Heart left ventricle (tissue), 16 donors: ENCODE measurements around the gene NT5E. TPM values are rescaled to one million over a fixed set of nuclear protein-coding genes. Genes with fewer than 3 reads are reported as not detected.

Experiments
- ATAC-seq, 4 donors: fragments of 200-7000 bp; cut with Tn5 transposase; one replicate each; pipeline ENCODE4 v1.9.1; 2020 to 2022; ENCODE audit warnings: moderate library complexity in 4 of 4, mild to moderate bottlenecking in 3 of 4, moderate number of reproducible peaks in 1 of 4
- DNase-seq, 5 donors: peaks; one replicate each; pipeline ENCODE4 v3.0.0-alpha.2; 2020
- H3K27ac ChIP-seq, 12 donors: fragments of 200-600 bp; sonication (generic) in 4 of 12; one replicate each; pipeline versions ENCODE4 v1.5.0 to v1.8.0; 2016 to 2022; ENCODE audit warnings: mild to moderate bottlenecking in 2 of 12
- H3K27me3 ChIP-seq, 9 donors: fragments of 200-600 bp; sonication (generic) in 2 of 9; one replicate each; pipeline versions ENCODE4 v1.5.1 to v1.8.0; 2016 to 2022; ENCODE audit warnings: mild to moderate bottlenecking in 3 of 9
- H3K36me3 ChIP-seq, 9 donors: fragments of 200-600 bp; sonication (generic) in 2 of 9; one replicate each; pipeline versions ENCODE4 v1.5.0 to v1.8.0; 2018 to 2022; ENCODE audit warnings: mild to moderate bottlenecking in 2 of 9
- H3K4me1 ChIP-seq, 12 donors: fragments of 200-600 bp; sonication (generic) in 4 of 12; one replicate each; pipeline versions ENCODE4 v1.5.0 to v1.8.0; 2016 to 2022; ENCODE audit warnings: mild to moderate bottlenecking in 3 of 12
- H3K4me3 ChIP-seq, 12 donors: fragments of 200-600 bp; sonication (generic) in 4 of 12; one replicate each; pipeline versions ENCODE4 v1.5.0 to v1.8.0; 2017 to 2022; ENCODE audit warnings: mild to moderate bottlenecking in 9 of 12, moderate library complexity in 4 of 12
- H3K9me3 ChIP-seq, 12 donors: fragments of 200-600 bp; sonication (generic) in 4 of 12; one replicate each; pipeline versions ENCODE4 v1.5.0 to v1.8.0; 2016 to 2022; ENCODE audit warnings: mild to moderate bottlenecking in 1 of 12
- CTCF ChIP-seq, 12 donors: fragments of 200-600 bp; sonication (generic) in 4 of 12; IDR thresholded peaks; one replicate each; pipeline versions ENCODE4 v1.5.0 to v1.8.0; 2018 to 2022; ENCODE audit warnings: antibody characterized with exemption in 12 of 12, mild to moderate bottlenecking in 5 of 12
- POLR2A ChIP-seq, 2 donors: fragments of 450-650 bp; IDR thresholded peaks; one replicate each; pipeline ENCODE4 v1.6.1; 2017; ENCODE audit warnings: antibody characterized with exemption in 2 of 2, mild to moderate bottlenecking in 2 of 2, moderate library complexity in 2 of 2
- WGBS, 4 donors: extraction: QIAGEN DNeasy Blood & Tissue Kit in 2 of 4; methylation state at CpG; one replicate each; pipeline versions ENCODE4 v1.1.5 to v1.1.7; 2013 to 2018; 5-methylcytosine and 5-hydroxymethylcytosine counted together
- intact Hi-C, 10 donors: fragments of 100-400 bp; cut with DNase I; formaldehyde crosslinking; loops; one replicate each; pipeline versions ENCODE4 v1.11.1 to v1.14.2; 2022
- long read RNA-seq, 3 donors: library from polyadenylated mRNA; unstranded; transcript quantifications; one replicate each; pipeline ENCODE4 v2.0.0, GENCODE V29; 2020 to 2021
- polyA plus RNA-seq, 2 donors: library from polyadenylated mRNA; stranded (reverse); fragments of 200-250 nt; gene quantifications; one replicate each; pipeline ENCODE4 v1.2.3, GENCODE V29; 2013
- total RNA-seq, 9 donors: library from RNA; depleted of rRNA in 2 of 9; stranded (reverse); fragments of >200 nt in 2 of 9; fragmentation: NEBNext Ultra II Directional in 3 of 9; extraction: Animal tissue kit (Norgen Biotek cat#: 25700) in 3 of 9; gene quantifications; one replicate each; pipeline versions ENCODE4 v1.1.0 to v1.2.4, GENCODE V29; 2016 to 2023
- donor health status: ischemic (EF 13 %, LVEDD 7.1; RV severe dilation, severe dysfunction).
- donor health status: healthy with polysubstance abuse.
- donor health status: DM: no; HTN: yes; CAD: no.
- donor health status: DM: no; HTN: no; CAD: no.
- donor health status: ischemic (EF 25% LVEDD 6.9; RV normal size, moderate dysfunction).
- donor health status: ischemic (EF 25% LVEDD 5.7; RV mildly dilated, moderate dysfunction).
- donor health status: healthy.
- donor health status: DM: yes; HTN: yes; CAD: no.
- donor health status: ischemic (EF 35%, LVEDD 5.7; RV mildly dilated, moderate dysfunction).
- donor health status: nonischemic (EF 11% LVEDD 7.7; RV severe dilation, severe dysfunction).
- donor health status: DM: yes; HTN: yes; CAD: no.
- donor health status: PGD.
- donor health status: ischemic (EF 29% LVEDD 5.4; RV normal size, mild dysfunction).
- donor health status: nonischemic (EF 23%, LVEDD 6.1; RV moderate dilation, normal function).

NT5E gene
- 10 to 100 TPM in 1 of 9 donors, 1 to 10 TPM in 8; 1.8 to 11.0 (median 4.8) TPM for total RNA-seq
- polyA plus RNA-seq, result 1 to 10 TPM in 1 of 2 donors, under 1 TPM in 1; 0.88 to 1.5 TPM
- long read RNA-seq, donor 1, partial matches to known transcripts, result 1 of 5 reads
- long read RNA-seq, donor 1, other reads (novel, unspliced or antisense), result 2 of 5 reads
- long read RNA-seq, donor 2, partial matches to known transcripts, result 1 of 8 reads
- long read RNA-seq, donor 2, other reads (novel, unspliced or antisense), result 6 of 8 reads
- long read RNA-seq, donor 3, result 0 reads

- peak; percentile 62 to 95 (median 87) for ATAC-seq
- DNase-seq, result peak; percentile 66 to 82 (median 71)
- no peaks in the 10 kb centered on the region for H3K9me3 ChIP-seq
- H3K4me1 ChIP-seq, result peaks cover 0 to 25% (median 5%) of the 10 kb centered on the region in 12 donors
- intact Hi-C loops, result loop anchor here in 1 of 10 donors (2.0 kb wide), 1 partner anchor 33 kb away; no protein-coding TSS in a partner anchor
- peaks cover 2 to 58% (median 25%) of the 10 kb centered on the region in 9 donors for H3K27me3 ChIP-seq
- H3K4me3 ChIP-seq, result peak within 1 kb of the TSS; percentile 45 to 76 (median 64)
- 1% methylated on average over 21 to 92 of the region's 92 CpGs for WGBS, 4 donors
- H3K36me3 ChIP-seq, result no peaks in the 10 kb centered on the region
- peak within 1 kb of the TSS; percentile 11 to 90 (median 78) for H3K27ac ChIP-seq
- TF ChIP-seq CTCF (IDR thresholded peaks at IDR 0.05) (no peak), POLR2A (IDR thresholded peaks at IDR 0.05) (no peak)
These were observed at the start of gene NT5E for GRCh38 chr6:85449818-85450759. Gene NT5E (plus strand): TSS chr6:85450083. CDS start chr6:85450140, 57 bp downstream.

- H3K27ac ChIP-seq, result no peak overlapping the region
- H3K4me3 ChIP-seq, result no peak overlapping the region
- WGBS, 4 donors, result 79 to 88% (median 81%) methylated on average over 4 of the region's 4 CpGs
- H3K4me1 ChIP-seq, result peaks cover 0 to 27% (median 5%) of the 10 kb centered on the region in 12 donors
- TF ChIP-seq CTCF (IDR thresholded peaks at IDR 0.05) (no peak), POLR2A (IDR thresholded peaks at IDR 0.05) (no peak)
- DNase-seq (no peak), ATAC-seq (no peak)
- no peaks in the 10 kb centered on the region for H3K27me3 ChIP-seq
- intact Hi-C loops, result no loop called here
- peaks cover 0 to 10% (median 0%) of the 10 kb centered on the region in 12 donors for H3K9me3 ChIP-seq
- no peaks in the 10 kb centered on the region for H3K36me3 ChIP-seq
These were observed 49.6 kb upstream of the NT5E start for GRCh38 chr6:85400331-85400730.

GRCh38 chr6:85401186-85402021, 48.5 kb upstream of the NT5E start:
- DNase-seq (no peak), ATAC-seq (no peak)
- Histone ChIP-seq H3K9me3 (peaks cover 0 to 10% (median 0%) of the 10 kb centered on the region in 12 donors), H3K4me1 (peaks cover 0 to 26% (median 5%) of the 10 kb centered on the region in 12 donors), H3K27ac (no peak overlapping the region), H3K4me3 (no peak overlapping the region), H3K36me3 (no peaks in the 10 kb centered on the region), H3K27me3 (peaks cover 0 to 3% (median 0%) of the 10 kb centered on the region in 9 donors)
- WGBS, 4 donors, result 67 to 74% (median 67%) methylated on average over 6 of the region's 6 CpGs
- intact Hi-C loops, result no loop called here
- TF ChIP-seq CTCF (IDR thresholded peaks at IDR 0.05) (no peak), POLR2A (IDR thresholded peaks at IDR 0.05) (no peak)
